ENCODE data around the gene RIT2.

The RIT2 gene

DNA sequence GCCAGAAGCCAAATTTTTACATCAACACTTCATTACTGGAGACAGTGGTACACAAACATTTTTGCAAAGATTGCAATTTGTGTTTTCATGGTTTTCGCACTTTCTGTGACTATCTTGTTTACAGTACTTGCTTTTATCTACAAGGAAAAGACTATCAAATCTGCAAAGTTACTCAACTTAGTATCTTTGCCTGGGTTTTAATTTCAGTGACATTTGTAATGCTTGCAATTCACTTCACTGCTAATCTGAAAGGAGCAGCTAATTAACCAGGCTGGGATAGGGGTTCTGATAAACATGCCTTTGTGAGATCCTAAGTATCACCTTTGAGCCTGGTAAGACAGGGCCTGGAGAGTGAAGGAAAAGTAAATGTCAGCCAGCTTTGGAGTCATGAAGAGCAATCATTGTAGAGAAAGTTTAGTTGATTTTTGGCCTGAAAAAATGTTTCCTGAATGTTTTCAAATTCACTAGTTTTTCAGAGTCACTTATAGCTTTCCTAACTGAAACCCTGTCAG, 194.2 kb downstream of the RIT2 start:
- no peak for DNase-seq

DNA sequence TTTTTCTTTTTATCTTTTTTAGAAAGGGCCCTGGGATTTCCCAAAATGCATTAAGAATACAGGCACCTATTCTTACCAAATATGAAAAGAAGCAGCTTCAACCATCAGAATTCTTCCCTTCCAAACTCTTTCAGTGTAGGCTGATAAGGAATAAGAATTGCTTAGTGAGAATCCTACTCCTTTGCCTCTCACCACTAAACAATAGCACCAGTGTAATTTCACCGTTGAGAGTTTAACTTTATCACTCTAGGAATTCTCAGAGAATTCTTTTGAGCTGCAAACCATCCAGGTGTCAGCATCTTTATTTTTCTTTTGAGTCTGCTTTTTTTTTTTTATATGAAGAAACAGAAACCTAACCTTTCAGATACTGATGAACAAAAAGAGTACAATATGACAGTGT, 194.9 kb downstream of the RIT2 start:
- no peak for DNase-seq

DNA sequence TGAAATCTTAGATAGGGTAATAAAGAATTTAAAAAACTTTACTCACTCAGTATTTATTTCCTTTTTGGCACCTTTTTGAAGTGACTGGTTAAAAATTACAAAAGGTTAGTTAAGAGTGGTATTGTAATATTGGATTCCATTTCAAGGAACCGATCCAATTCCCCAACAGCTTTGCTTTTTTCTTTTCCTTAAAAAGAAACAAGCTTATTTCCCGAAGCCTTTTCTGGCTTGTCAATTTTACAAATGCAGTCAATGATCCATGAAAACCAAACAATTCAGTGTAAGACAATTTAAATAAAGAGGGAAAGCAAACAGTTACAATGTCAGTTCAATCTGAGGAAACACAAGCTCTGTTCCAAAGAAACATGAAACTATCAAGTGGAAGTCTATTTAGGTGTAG, 200.2 kb downstream of the RIT2 start:
- DNase-seq: no peak

DNA sequence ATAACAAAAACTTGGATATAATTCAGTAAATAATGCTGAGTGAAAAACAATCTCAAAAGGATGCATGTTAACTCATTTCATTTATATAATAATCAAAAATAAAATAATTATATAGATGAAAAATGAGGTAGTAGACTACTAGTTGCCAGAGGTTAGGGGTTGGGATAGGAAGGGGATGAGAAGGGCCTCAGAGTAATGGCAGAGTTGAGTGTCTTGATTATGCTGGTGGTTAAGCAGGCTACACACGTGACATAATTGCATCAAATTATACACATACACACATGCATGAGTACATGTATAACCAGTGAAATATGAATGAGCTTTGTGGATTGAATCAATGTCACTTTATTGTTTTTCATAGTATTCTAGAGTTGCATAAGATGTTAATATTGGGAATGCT, 201.0 kb downstream of the RIT2 start:
- no peak for DNase-seq

DNA sequence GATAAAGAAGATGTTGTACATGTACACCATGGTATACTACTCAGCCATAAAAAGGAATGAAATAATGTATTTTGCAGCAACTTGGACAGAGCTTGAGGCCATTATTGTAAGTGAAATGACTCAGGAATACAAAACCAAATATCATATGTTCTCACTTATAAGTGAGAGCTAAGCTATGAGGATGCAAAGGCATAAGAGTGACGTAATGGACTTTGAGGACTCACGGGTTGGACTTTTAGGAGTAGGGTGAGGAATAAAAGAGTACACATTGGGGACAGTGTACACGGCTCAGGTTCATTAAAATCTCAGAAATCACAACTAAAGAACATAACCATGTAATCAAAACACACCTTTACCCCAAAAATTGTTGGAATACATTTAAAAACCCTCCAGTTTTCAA, 206.4 kb downstream of the RIT2 start:
- DNase-seq: no peak

DNA sequence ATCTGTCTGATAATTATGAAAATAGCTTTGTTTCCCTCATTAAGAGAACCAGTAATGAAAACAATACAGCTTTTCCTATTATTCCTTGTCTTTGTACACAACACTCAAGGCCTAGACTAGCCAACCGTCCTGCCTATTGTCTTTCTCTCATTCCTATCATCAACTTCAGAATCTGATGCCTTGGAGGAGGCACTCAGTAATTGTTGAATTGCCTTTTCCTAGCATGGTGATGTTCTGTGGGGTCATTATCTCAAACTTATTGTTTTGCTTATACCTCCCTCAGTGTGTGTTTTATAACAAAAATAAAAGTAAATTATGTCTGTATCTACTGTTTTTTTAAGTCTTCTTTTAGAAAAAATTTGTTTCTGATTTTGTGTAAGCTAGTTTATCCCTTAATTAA, 208.7 kb downstream of the RIT2 start:
- no peak for DNase-seq

DNA sequence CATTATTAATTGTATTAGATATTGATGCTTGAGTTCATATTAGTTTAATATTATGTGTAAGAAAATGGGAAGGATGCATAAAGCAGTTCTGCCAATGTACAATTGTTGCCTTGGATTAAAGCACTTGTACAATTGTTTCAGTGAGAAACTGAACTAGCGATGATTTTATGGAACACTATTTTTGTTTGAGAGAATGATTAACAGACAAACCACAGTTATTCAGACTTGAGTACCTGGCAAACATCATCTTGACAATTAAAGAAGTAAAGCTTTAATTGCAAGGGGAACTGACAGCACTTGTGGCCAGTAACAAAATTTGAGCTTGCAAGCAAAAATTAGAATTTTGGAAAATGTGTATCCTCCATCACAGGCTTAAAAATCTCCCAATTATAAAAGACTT, 214.3 kb downstream of the RIT2 start:
- DNase-seq: no peak

DNA sequence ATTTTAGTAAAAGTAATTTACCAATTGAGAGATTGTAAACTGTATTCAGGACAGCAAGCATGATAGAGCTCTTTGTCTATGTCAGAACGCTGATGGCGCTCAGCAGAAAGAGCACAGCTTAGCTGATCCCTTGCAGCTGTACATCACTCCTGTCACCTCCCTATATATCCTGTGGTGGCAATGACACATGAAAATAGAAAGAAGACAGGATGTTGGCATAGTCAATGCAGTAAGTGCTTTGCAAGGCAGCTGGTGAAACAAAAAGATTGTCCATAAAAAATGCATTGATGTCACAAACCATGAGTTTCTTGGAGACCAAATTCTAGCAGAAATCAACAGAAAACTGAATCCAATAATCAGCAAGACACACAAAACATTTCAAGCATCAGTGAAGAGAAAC, 221.5 kb downstream of the RIT2 start:
- no peak for DNase-seq

DNA sequence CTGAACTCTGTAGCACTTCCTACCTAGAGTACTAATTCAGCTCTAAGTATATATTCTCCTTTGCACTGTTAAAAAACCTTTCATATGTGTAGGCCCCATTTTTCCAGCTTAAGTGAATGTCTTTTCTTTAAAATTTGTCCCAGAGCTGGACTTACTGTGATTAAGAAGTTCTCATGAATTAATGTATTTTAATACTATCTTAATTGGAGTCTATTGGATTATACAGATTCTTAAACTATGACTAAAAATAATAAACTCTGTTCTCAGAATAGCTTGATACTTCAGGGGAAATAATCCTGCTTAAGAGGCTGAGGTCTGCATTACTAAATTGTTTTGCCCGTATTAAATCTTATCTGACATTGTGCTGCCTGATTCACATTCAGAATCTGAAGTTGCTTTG, 223.3 kb downstream of the RIT2 start:
- DNase-seq: no peak

DNA sequence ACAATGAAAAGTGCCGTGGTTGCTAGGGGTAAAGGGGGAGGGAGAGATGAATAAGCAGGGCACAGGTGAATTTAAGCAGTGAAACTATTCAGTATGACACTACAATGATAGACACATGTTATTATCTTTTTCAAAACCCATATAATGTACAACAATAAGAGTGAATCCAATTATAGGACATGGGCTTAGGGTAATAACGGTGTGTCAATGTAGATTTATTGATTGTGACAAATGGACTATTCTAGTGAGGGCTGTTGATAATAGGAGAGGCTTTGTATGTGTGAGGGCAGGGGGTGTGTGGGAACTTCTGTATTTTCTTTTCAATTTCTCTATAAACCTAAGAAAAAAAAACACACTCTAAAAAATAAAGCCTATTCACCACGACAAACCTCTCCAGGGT, 223.8 kb downstream of the RIT2 start:
- DNase-seq: peak; percentile 99

DNA sequence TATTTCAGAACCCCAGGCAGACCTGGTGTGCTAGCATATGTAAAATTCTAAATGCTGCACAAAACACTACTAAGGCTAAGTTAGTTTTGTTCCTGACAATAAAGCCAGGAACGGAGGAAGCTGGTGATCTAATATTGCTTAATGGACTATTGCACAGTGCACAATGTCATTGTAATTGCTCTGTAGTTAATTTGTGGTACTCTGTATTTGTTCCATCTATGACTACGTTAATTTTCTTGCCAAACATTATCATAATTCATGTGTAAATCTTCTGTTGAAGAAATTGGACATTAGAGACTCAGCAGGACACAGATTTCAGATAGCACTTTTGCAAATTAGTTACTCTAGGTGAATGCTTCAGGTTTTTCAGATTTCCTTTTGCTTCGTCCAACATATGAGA, 232.3 kb downstream of the RIT2 start:
- no peak for DNase-seq

DNA sequence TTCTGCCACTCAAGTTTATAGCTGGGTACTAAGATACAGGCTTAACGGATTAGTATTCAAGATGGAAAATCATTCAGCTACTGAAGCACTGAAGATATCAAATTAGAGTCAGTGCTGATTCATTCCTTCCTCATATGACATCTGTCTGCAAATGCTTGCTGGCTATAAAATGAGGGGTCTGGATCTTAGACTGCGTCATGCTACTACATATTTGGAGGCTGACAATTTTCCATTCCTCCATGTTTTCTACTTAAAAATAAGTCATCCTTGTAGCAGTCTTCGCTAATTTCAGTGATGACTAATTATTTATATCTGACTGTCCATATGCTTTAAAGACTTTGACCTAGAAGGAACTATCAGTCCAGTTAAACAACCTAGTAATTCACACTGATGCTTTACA, 233.4 kb downstream of the RIT2 start:
- no peak for DNase-seq

DNA sequence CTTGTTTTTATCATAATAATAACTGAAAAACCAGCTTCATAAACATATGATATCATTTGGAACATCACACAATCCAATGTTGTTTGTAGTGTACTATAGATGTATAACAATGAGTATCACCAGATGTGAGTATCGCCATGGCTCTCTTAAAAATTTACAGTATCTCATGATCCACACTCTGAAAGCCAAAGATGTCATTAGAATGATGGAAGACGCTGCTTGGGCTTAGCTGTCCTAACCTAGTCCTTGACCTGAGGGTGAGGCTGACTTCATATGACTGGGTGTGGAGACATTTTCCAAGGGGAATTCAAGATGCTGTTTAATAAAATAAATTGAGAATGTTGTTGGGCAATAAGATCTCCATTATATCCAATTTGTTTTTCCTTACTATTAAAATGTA, 242.6 kb downstream of the RIT2 start:
- DNase-seq: no peak

DNA sequence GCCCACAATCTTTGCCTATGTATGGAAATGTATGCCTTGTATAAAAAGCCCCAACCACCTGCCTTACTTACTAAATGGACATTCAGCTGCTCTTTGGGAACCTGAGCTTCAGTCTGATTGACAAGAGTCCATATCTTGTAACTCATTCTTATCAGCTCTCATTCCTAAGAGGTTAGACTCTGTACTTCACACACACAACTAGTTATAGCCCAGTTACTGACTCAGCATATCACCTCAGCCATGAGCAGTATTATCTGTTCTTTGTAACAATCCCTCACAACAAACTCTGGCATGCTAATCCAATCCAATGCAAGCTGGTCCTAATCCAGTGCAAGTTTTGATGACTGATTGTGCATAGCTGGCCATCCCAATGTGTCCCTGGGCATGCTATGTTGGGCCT, 250.6 kb downstream of the RIT2 start:
- no peak for DNase-seq

DNA sequence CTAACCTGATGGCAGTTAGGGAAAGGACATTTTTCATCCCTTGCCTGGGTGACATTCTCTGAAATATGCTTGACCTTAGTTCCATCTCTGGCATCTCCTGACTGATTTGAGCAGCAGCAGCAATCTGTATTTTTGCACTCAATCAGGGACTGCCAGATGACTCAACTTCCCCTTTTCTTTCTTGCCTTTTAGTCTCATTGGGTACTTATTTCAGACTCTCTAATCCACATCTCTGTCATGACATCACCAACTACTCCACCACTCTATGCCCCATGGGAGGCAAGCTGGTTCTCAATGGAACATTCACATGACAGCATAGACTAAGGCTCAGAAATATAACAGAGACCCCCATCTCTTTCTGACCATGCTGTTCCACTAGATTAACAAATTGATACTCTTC, 254.2 kb downstream of the RIT2 start:
- DNase-seq: no peak

DNA sequence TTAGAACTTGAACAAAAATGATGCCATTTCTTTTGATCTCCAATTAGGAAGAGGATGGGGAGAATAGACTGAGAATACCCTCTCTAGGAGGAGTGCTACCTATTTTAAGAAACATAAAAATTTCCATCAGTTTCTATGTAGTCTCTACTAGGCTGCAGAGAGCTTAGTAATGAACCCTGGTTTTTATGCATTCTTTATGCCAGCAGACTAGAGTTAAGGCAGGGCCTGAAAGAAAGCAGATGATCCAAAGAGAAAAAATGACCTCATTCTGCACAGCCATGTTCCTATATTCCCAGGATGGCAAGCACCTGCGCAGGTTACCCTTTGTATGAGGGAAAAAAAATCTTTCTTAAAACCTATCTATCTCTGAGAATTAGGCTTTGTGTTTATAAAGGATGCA, 254.9 kb downstream of the RIT2 start:
- DNase-seq: no peak

DNA sequence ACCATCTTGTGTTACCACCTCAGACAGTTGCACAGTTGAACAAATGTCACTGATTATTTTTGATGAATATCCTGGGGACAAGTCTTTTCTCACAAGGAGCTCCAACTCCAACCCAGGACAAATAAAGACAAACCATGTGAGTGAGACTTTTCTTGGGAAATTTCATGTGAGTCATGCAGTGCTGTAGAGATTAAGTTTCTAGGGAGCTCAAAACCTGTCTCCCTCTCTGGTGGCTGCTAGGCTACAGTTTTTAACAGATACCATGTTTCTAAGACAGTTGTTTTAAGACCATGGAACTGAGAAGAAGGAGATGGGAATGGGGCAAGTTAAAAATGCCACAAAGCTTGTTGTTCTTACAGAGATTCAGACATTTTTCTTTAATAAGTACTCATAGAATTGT, 255.5 kb downstream of the RIT2 start:
- DNase-seq: no peak

DNA sequence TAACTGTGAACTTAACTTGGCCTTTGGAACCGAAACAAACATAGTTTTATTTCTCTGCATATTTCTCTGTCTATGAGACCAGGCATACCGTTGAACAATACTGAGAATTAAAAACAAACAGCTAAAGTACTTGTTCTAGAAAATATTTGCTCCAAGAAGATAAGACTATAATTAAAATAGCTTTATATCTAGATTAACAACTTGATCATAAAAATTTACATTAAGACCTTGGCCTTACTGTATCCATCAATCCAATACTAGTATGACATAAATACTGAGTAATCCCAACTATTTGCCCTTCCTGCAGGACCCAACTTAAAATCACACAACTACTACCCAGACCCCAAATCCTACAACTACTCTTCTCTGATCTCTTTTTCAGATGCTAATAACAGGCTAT, 260.9 kb downstream of the RIT2 start:
- no peak for DNase-seq

DNA sequence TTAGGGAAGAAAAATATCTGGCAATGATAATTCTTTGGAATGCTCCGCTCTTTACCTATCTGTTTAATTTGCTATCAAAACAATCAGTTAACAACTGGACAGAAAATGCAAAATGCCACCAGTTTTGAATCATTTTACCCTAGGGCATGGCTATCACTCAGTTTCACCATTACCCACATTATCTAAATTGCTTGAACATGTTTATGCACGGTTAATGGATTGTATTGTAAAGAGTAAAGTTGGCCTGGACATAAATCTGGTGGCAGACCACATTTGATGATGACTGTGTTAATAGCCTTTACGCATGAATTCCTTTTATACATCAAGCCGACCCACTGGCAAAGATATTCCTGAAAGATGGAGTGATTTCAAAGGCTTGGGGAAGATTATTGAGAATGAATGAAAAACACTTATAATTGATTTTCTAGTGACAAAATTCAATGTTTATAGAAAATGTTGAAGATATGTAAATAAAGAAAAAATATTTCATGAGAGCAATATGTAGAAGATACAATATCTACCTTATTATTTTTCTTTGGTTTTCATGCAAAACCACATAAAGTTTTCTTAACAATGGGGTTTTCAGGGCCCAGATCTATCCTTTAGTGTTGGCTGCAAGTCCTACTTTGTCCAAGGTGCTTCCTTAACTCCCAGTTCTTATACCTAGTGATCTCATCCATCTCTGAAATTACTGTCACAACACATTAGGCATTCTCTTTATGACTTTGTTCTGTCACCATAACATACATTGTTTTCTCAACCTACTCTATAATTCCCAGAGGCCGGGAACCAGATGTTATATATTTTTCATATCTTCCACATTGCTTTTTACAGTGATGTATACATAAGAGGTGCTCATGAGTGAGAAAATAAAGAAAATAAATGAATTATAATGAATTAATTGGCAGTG, 265.1 kb downstream of the RIT2 start:
- no peak for DNase-seq

DNA sequence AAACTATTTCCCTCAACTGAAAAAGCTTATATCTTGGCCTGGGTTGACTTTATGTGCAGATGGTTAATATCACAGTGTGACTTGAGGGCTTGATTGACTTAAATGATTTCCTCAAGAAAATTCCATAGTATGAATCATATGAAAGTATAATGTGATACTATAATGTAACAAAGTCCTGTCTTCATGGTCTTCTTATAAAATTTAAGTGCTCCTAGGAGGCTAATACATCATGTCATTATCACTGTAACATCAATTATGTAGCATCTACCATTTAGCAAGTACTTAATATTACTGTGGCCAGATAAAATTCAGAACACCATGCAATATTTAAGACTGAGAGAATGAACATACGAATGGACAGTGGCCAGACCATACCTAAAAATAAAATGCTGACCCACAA, 276.1 kb downstream of the RIT2 start:
- no peak for DNase-seq

DNA sequence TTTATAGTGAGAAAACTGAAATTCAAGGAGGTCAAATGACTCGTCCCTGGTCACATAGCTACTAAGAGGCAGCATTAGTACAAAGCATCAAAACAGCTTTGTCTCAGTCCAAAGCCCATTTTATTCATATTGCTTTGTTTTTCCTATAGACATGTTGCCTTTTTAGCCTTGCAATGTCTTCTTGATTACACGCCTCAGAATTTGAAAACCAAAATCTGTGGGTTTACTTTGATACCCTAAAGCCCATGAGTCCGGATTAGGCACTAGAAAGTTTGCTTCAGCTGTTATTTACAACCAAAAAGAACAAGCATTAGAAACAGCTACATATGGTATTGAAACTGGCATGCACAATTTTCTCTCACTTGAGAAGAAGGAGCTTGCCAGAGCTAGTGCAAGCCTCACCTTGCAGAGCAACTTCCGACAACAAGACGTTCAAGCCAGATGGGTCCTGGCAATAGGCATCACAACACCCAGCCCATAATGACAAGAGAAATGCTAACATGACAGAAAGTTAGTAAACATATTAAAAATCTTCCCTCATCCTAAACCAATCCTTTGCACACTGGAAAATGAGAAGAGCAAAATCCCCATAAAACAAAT, 276.8 kb downstream of the RIT2 start:
- no peak for DNase-seq

DNA sequence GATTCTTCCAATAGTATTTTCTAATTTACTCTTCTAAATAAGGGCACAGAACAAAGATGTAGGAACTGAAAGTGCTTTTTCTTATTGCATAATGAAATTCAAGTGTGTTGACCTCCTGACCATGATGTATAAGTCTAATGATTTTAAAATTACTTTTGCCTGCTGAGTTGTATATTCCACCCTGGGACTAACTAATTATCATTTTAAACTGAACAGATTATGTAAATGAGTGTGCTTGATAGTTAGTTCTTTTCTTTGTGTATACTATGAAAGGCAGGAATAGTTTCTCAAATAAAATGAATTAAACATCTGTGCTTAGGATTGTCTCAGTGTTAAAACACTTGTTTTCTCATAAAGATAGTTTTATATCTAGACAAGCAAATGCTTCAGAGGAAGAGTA, 284.5 kb downstream of the RIT2 start:
- no peak for DNase-seq

DNA sequence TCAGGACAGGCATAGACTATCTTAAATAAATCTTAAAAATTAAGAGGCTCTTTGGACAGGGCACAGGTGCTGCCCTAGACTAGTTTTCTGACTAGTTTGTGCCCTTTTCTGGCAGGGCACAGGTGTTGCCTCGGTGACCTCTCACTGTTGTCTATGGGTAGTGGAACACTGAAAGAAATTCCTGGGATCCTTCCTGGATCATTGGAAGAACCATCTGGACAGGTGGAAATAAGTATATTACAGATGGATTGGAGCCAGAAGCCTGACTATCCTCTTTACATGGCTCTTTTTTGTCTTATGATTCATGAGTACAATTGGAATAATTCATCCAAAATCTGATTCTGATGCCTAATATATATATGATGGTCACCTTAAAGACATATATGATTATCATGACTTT, 286.6 kb downstream of the RIT2 start:
- DNase-seq: no peak

DNA sequence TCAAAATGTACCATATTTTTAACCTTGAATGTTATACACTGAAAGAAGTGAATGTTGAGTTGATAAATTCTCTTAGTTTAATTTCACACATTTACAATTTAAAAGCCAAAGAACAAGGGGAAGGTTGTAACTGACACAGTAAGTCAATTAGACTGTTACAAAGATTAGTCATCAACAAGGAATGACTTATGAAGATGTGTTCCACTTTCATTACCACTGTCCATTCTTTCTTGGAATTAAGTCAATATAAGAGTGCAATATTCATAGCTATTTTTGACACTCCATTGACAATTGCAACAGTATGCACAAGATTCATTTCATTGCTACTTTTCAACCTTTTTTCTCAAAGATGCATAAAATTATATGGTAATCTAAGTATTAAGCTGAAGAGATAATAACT, 291.3 kb downstream of the RIT2 start:
- DNase-seq: no peak

DNA sequence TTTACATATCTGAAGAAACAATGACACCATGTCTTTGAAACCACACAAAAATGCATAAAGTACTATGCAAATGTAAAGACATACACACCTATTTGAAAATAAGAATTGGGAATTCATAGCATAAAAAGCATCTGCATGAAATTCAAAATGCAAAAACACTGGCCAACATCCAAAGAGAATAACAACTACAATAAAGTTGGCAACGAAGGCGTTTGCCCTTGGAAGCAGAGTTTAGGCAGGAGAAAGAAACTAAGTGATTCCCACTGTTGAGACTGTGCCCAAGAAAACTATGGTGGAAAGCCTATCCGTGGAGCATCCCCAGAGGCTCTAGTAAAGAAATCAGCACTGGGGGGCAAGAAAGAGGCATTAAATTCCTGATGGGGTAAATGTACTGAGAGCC, 292.8 kb downstream of the RIT2 start:
- DNase-seq: no peak
